Placental pericyte (primary cell): ENCODE data around the gene LDB1. TPM values are rescaled to one million over a fixed set of nuclear protein-coding genes. Genes with fewer than 3 reads are reported as not detected.

ENCODE experiments used
- small RNA-seq: library from RNA; depleted of rRNA; stranded (forward); fragments of <200 nt; gene quantifications from one replicate; pipeline ENCODE3, GENCODE V24; 2012; ENCODE audit warnings: low replicate concordance
- total RNA-seq: library from RNA; depleted of rRNA; stranded (reverse); fragments of >200 nt; gene quantifications from 2 replicates; pipeline ENCODE4 v1.2.3, GENCODE V29; 2012

The LDB1 gene
- total RNA-seq, result 55.8 and 72.9 TPM in 2 replicates

GRCh38 chr10:102120142-102120990, at the start of gene LDB1:
LDB1 (minus strand) TSS chr10:102120368; CDS start chr10:102120110, 258 bp downstream.

GRCh38 chr10:102151774-102152544, 31.8 kb upstream of the LDB1 start, which contains the start of gene NOLC1:
NOLC1 (plus strand) TSS chr10:102152389; CDS start chr10:102152411, 22 bp downstream.

GRCh38 chr10:102132563-102133372, 12.6 kb upstream of the LDB1 start, which contains the start of gene PPRC1:
PPRC1 (plus strand) TSS chr10:102133040; CDS start chr10:102133069, 29 bp downstream.

GRCh38 chr10:102064868-102065560, 55.2 kb downstream of the LDB1 start, which contains the start of gene HPS6:
HPS6 (plus strand) TSS chr10:102065349; CDS start chr10:102065475, 126 bp downstream.

Small RNAs within 50 kb of the gene (small RNA-seq; reads per million reads assigned to genes)
- gene AL500527.1 (not detected), gene AL500527.2 (not detected)

Other genes starting within 250 kb of the LDB1 start
- gene ARMH3, start 64.2 kb downstream of the LDB1 start, total RNA-seq, result 9.2 and 10.5 TPM in 2 replicates
- gene HPS6, start 55.0 kb downstream of the LDB1 start, total RNA-seq, result 26.9 and 38.9 TPM in 2 replicates
- 22.1 and 34.4 TPM in 2 replicates for gene PPRC1, start 12.7 kb upstream of the LDB1 start, total RNA-seq
- gene NOLC1, start 32.0 kb upstream of the LDB1 start, total RNA-seq, result 46.5 and 56.2 TPM in 2 replicates
- 0.66 and 0.72 TPM in 2 replicates for gene ELOVL3, start 105.9 kb upstream of the LDB1 start, total RNA-seq
- gene PITX3, start 121.1 kb upstream of the LDB1 start, total RNA-seq, result not detected in 2 replicates
- 46.0 and 74.6 TPM in 2 replicates for gene GBF1, start 125.2 kb upstream of the LDB1 start, total RNA-seq